Measurements from ENCODE around the gene DDAH1.

DNA sequence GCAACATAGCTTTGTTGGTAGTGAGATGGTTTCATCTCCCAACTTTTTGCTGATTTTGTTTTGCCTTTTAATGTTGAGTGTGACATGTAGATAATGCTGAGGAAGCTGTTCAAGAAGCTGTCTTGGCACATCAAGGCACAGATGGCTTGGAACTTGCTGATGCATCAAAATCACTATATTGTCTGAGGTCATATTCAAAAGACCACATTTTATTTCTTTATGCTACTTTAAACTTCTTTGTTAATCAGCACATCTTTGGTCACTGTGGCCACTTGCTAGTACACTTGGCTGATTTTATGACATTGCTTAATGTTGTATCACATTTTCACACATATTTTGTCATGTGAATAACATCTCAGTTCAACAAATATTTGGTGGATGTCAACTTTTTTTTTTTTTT, 101.4 kb downstream of the DDAH1 start:
- TF ChIP-seq, protein P1, sequence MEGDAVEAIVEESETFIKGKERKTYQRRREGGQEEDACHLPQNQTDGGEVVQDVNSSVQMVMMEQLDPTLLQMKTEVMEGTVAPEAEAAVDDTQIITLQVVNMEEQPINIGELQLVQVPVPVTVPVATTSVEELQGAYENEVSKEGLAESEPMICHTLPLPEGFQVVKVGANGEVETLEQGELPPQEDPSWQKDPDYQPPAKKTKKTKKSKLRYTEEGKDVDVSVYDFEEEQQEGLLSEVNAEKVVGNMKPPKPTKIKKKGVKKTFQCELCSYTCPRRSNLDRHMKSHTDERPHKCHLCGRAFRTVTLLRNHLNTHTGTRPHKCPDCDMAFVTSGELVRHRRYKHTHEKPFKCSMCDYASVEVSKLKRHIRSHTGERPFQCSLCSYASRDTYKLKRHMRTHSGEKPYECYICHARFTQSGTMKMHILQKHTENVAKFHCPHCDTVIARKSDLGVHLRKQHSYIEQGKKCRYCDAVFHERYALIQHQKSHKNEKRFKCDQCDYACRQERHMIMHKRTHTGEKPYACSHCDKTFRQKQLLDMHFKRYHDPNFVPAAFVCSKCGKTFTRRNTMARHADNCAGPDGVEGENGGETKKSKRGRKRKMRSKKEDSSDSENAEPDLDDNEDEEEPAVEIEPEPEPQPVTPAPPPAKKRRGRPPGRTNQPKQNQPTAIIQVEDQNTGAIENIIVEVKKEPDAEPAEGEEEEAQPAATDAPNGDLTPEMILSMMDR (IDR thresholded peaks at IDR 0.05), result no peak
- no peak for TF ChIP-seq POLR2A (IDR thresholded peaks at IDR 0.05)
